Astrocyte (in vitro differentiated cells and primary cell): ENCODE data around the gene PLD3. TPM values are rescaled to one million over a fixed set of nuclear protein-coding genes. Genes with fewer than 3 reads are reported as not detected.

Source experiments
- DNase-seq: peaks from one replicate; pipeline ENCODE4 v3.0.0-alpha.2; 2010; ENCODE audit warnings: low read depth
- FAIRE-seq: peaks from 2 replicates; lab custom pipeline; 2011; peaks lifted over from hg19 to GRCh38; lab: Jason Lieb, UNC
- H2AFZ ChIP-seq: 2 replicates; pipeline ENCODE4 v1.6.0; 2012; ENCODE audit warnings: low read depth, low read length, inconsistent platforms
- H3K27ac ChIP-seq: 2 replicates; pipeline ENCODE4 v1.5.1; 2011; ENCODE audit warnings: low read depth, low read length, inconsistent platforms
- H3K27me3 ChIP-seq: 2 replicates; pipeline ENCODE4 v1.6.0; 2011; ENCODE audit warnings: low read length, inconsistent platforms; ENCODE audit not compliant: insufficient read depth
- H3K36me3 ChIP-seq: 2 replicates; pipeline ENCODE4 v1.5.1; 2011; ENCODE audit warnings: low read length, inconsistent platforms; ENCODE audit not compliant: insufficient read depth
- H3K4me1 ChIP-seq: 2 replicates; pipeline ENCODE4 v1.5.1; 2011; ENCODE audit warnings: low read length, inconsistent platforms; ENCODE audit not compliant: insufficient read depth
- H3K4me2 ChIP-seq: 2 replicates; pipeline ENCODE4 v1.6.0; 2012; ENCODE audit warnings: low read length, inconsistent platforms
- H3K4me3 ChIP-seq: 2 replicates; pipeline ENCODE4 v1.5.1; 2011; ENCODE audit warnings: low read depth, mild to moderate bottlenecking, low read length, inconsistent platforms; ENCODE audit not compliant: insufficient read depth
- H3K79me2 ChIP-seq: 2 replicates; pipeline ENCODE4 v1.6.0; 2012; ENCODE audit warnings: mild to moderate bottlenecking, low read length, inconsistent platforms; ENCODE audit not compliant: insufficient read depth
- H3K9ac ChIP-seq: 2 replicates; pipeline ENCODE4 v1.6.0; 2012; ENCODE audit warnings: mild to moderate bottlenecking, low read length, inconsistent platforms
- H3K9me3 ChIP-seq: 2 replicates; pipeline ENCODE4 v1.5.1; 2012; ENCODE audit warnings: low read depth, mild to moderate bottlenecking, low read length, inconsistent platforms; ENCODE audit not compliant: insufficient read depth
- H4K20me1 ChIP-seq: 2 replicates; pipeline ENCODE4 v1.6.0; 2012; ENCODE audit warnings: low read length, inconsistent platforms; ENCODE audit not compliant: insufficient read depth
- H3K27ac Mint-ChIP-seq: one replicate; pipeline ENCODE4 v1.8.0; 2021; ENCODE audit warnings: mild to moderate bottlenecking, mixed read lengths; ENCODE audit not compliant: unreplicated experiment
- H3K27me3 Mint-ChIP-seq: one replicate; pipeline ENCODE4 v1.8.0; 2021; ENCODE audit warnings: low read depth, mixed read lengths; ENCODE audit not compliant: unreplicated experiment
- H3K36me3 Mint-ChIP-seq: one replicate; pipeline ENCODE4 v1.8.0; 2021; ENCODE audit warnings: low read depth, mixed read lengths; ENCODE audit not compliant: unreplicated experiment
- H3K4me1 Mint-ChIP-seq: one replicate; pipeline ENCODE4 v1.8.0; 2021; ENCODE audit warnings: low read depth, mixed read lengths; ENCODE audit not compliant: unreplicated experiment
- H3K4me3 Mint-ChIP-seq: one replicate; pipeline ENCODE4 v1.8.0; 2021; ENCODE audit warnings: mild to moderate bottlenecking, moderate library complexity, mixed read lengths; ENCODE audit not compliant: unreplicated experiment
- H3K9me3 Mint-ChIP-seq: one replicate; pipeline ENCODE4 v1.8.0; 2021; ENCODE audit warnings: mild to moderate bottlenecking, mixed read lengths; ENCODE audit not compliant: unreplicated experiment
- EZH2 ChIP-seq: IDR thresholded peaks from 2 replicates; pipeline ENCODE4 v1.6.1; 2012; ENCODE audit warnings: mild to moderate bottlenecking, low read length, inconsistent platforms; ENCODE audit not compliant: insufficient read depth
- total RNA-seq: library from RNA; stranded (reverse); gene quantifications from 2 replicates; pipeline ENCODE4 v1.2.1, GENCODE V29; 2021
- TF ChIP-seq, protein P1 (sequence below): IDR thresholded peaks from 2 replicates; pipeline ENCODE4 v1.5.1; 2011; ENCODE audit warnings: low read depth, mild to moderate bottlenecking, inconsistent platforms, low read length, moderate library complexity; ENCODE audit not compliant: insufficient read depth

Gene PLD3
- total RNA-seq, 1 donor from 2014 or later = 728 TPM

GRCh38 chr19:40388481-40388880 lies 40.0 kb downstream of the PLD3 start:
- DNase-seq (no peak), FAIRE-seq (no peak)
- TF ChIP-seq, protein P1, sequence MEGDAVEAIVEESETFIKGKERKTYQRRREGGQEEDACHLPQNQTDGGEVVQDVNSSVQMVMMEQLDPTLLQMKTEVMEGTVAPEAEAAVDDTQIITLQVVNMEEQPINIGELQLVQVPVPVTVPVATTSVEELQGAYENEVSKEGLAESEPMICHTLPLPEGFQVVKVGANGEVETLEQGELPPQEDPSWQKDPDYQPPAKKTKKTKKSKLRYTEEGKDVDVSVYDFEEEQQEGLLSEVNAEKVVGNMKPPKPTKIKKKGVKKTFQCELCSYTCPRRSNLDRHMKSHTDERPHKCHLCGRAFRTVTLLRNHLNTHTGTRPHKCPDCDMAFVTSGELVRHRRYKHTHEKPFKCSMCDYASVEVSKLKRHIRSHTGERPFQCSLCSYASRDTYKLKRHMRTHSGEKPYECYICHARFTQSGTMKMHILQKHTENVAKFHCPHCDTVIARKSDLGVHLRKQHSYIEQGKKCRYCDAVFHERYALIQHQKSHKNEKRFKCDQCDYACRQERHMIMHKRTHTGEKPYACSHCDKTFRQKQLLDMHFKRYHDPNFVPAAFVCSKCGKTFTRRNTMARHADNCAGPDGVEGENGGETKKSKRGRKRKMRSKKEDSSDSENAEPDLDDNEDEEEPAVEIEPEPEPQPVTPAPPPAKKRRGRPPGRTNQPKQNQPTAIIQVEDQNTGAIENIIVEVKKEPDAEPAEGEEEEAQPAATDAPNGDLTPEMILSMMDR = no peak
- no peak for TF ChIP-seq EZH2
- no peak overlapping the region for H3K4me2 ChIP-seq
- H3K27ac ChIP-seq = no peak overlapping the region
- no peaks in the 10 kb centered on the region for H4K20me1 ChIP-seq
- peak overlapping the region; percentile 26 for H3K27ac Mint-ChIP-seq
- H3K4me1 ChIP-seq = no peaks in the 10 kb centered on the region
- H3K4me3 ChIP-seq = no peak overlapping the region
- H3K4me1 Mint-ChIP-seq = no peaks in the 10 kb centered on the region
- H3K9me3 ChIP-seq = no peaks in the 10 kb centered on the region
- H3K79me2 ChIP-seq = no peaks in the 10 kb centered on the region
- no peak overlapping the region for H3K4me3 Mint-ChIP-seq
- peaks cover 4% of the 10 kb centered on the region for H3K36me3 Mint-ChIP-seq
- H3K36me3 ChIP-seq = no peaks in the 10 kb centered on the region
- H3K9me3 Mint-ChIP-seq = no peaks in the 10 kb centered on the region
- no peak overlapping the region for H3K9ac ChIP-seq
- no peaks in the 10 kb centered on the region for H3K27me3 ChIP-seq
- no peak overlapping the region for H2AFZ ChIP-seq
- peaks cover 21% of the 10 kb centered on the region for H3K27me3 Mint-ChIP-seq

GRCh38 chr19:40389404-40390083 lies 41.0 kb downstream of the PLD3 start:
- DNase-seq = no peak
- TF ChIP-seq, protein P1 = no peak
- no peak for TF ChIP-seq EZH2
- Histone ChIP-seq H3K9ac (no peak overlapping the region), H3K4me3 (no peak overlapping the region), H3K4me2 (no peak overlapping the region), H2AFZ (no peak overlapping the region), H3K27ac (no peak overlapping the region), H3K36me3 (no peaks in the 10 kb centered on the region), H3K9me3 (no peaks in the 10 kb centered on the region), H4K20me1 (no peaks in the 10 kb centered on the region), H3K4me1 (no peaks in the 10 kb centered on the region), H3K27me3 (no peaks in the 10 kb centered on the region), H3K79me2 (no peaks in the 10 kb centered on the region)
- Mint-ChIP-seq H3K36me3 (peaks cover 4% of the 10 kb centered on the region), H3K27ac (no peak overlapping the region), H3K27me3 (peaks cover 21% of the 10 kb centered on the region), H3K4me3 (no peak overlapping the region), H3K4me1 (no peaks in the 10 kb centered on the region), H3K9me3 (no peaks in the 10 kb centered on the region)
- no peak for FAIRE-seq

DNA sequence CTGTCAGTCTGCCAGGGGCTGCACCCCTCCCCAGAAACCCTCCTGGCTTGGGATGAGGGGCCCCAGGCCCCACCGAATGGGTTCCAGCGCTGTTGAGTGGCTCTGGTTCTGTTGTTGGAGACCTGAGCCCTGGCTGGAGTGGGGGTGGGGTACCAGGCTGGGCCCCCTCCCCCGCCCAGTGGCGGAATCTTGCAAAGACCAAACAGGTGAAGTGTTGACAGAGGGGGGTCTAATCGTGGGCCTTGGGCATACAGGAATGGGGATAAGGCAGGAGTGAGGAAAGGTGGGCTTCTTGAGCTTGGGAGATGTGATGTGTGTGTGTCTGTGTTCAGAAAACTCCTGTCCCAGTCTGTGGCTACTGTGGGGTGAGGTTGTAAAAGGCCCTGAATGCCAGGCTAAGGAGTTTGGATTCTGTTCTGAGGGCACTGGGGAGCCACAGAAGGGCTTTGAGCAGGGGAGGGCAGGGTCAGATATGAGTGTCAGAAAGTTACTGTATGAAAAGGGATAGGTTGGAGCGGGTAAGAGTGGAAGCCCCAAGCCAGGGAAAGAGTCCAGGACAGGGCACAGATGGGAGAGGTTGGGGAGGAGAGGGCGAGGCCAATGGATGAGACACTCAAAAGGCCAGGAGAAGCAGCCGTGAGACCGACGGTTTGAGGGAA lies 41.7 kb downstream of the PLD3 start, which contains the start of gene HIPK4:
Gene HIPK4 (minus strand): TSS at position 98 of the 659 bp plus-strand sequence. CDS start 279 bp downstream, outside the sequence.
- peak within 1 kb of the TSS; percentile 62 for H3K4me3 Mint-ChIP-seq
- peaks cover 4% of the 10 kb centered on the region for H3K36me3 Mint-ChIP-seq
- TF ChIP-seq, protein P1 = no peak
- H3K4me1 ChIP-seq = no peaks in the 10 kb centered on the region
- no peak within 1 kb of the TSS for H3K4me3 ChIP-seq
- H3K27ac Mint-ChIP-seq = no peak within 1 kb of the TSS
- DNase-seq (no peak), FAIRE-seq (no peak)
- H3K36me3 ChIP-seq = no peaks in the 10 kb centered on the region
- no peak within 1 kb of the TSS for H3K4me2 ChIP-seq
- H4K20me1 ChIP-seq = no peaks in the 10 kb centered on the region
- H3K27ac ChIP-seq = no peak within 1 kb of the TSS
- H2AFZ ChIP-seq = no peak within 1 kb of the TSS
- H3K9me3 Mint-ChIP-seq = no peaks in the 10 kb centered on the region
- no peak within 1 kb of the TSS for H3K9ac ChIP-seq
- H3K9me3 ChIP-seq = no peaks in the 10 kb centered on the region
- H3K79me2 ChIP-seq = no peaks in the 10 kb centered on the region
- peaks cover 19% of the 10 kb centered on the region for H3K27me3 Mint-ChIP-seq
- H3K4me1 Mint-ChIP-seq = no peaks in the 10 kb centered on the region
- H3K27me3 ChIP-seq = no peaks in the 10 kb centered on the region
